Aorta (tissue), 5 donors: ENCODE measurements around the gene SHROOM1. TPM values are rescaled to one million over a fixed set of nuclear protein-coding genes. Genes with fewer than 3 reads are reported as not detected.

Experiments
- ATAC-seq: fragments of 200-7000 bp; cut with Tn5 transposase; one replicate; pipeline ENCODE4 v1.9.1; 2022; ENCODE audit warnings: moderate library complexity; ENCODE audit not compliant: low FRiP score
- DNase-seq, 2 donors: peaks; one replicate each; pipeline ENCODE4 v3.0.0-alpha.2; 2020
- H3K27ac ChIP-seq, 2 donors: one replicate each; pipeline ENCODE4 v1.5.1; 2013; ENCODE audit warnings: low read length in 2 of 2, mild to moderate bottlenecking in 2 of 2, moderate library complexity in 2 of 2, control low read depth in 1 of 2, inconsistent platforms in 1 of 2, low read depth in 1 of 2
- H3K27me3 ChIP-seq, 2 donors: one replicate each; pipeline ENCODE4 v1.6.1; 2013; ENCODE audit warnings: control low read depth in 1 of 2, low read length in 1 of 2, mild to moderate bottlenecking in 1 of 2, moderate library complexity in 1 of 2; ENCODE audit not compliant: insufficient read depth in 2 of 2, control insufficient read depth in 1 of 2
- H3K36me3 ChIP-seq, 2 donors: one replicate each; pipeline ENCODE4 v1.6.1; 2013; ENCODE audit warnings: control low read depth in 1 of 2, low read length in 1 of 2, mild to moderate bottlenecking in 1 of 2; ENCODE audit not compliant: insufficient read depth in 2 of 2, control insufficient read depth in 1 of 2
- H3K4me1 ChIP-seq, 2 donors: one replicate each; pipeline ENCODE4 v1.6.1; 2013; ENCODE audit warnings: low read length in 2 of 2, control low read depth in 1 of 2, mild to moderate bottlenecking in 1 of 2, moderate library complexity in 1 of 2; ENCODE audit not compliant: insufficient read depth in 2 of 2, control insufficient read depth in 1 of 2
- H3K4me3 ChIP-seq, 2 donors: one replicate each; pipeline ENCODE4 v1.5.1; 2013; ENCODE audit warnings: low read length in 2 of 2, control low read depth in 1 of 2, mild to moderate bottlenecking in 1 of 2
- H3K9me3 ChIP-seq: one replicate; pipeline ENCODE4 v1.6.1; 2013; ENCODE audit warnings: mild to moderate bottlenecking, low read length; ENCODE audit not compliant: control insufficient read depth
- WGBS, 2 donors: extraction: QIAGEN DNeasy Blood & Tissue Kit; methylation state at CpG; one replicate each; pipeline ENCODE4 v1.1.7; 2013; 5-methylcytosine and 5-hydroxymethylcytosine counted together
- intact Hi-C, 2 donors: fragments of 100-400 bp; cut with DNase I; formaldehyde crosslinking; loops; one replicate each; pipeline versions ENCODE4 v1.14.2 to v1.15.0; 2022
- polyA plus RNA-seq, 2 donors: library from polyadenylated mRNA; stranded (reverse); fragments of 200-250 nt; gene quantifications; one replicate each; pipeline ENCODE4 v1.2.3, GENCODE V29; 2013
- total RNA-seq, 2 donors: library from RNA; stranded (reverse); fragmentation: NEBNext Ultra II Directional; extraction: Animal tissue kit (Norgen Biotek cat#: 25700); gene quantifications; one replicate each; pipeline ENCODE4 v1.2.1, GENCODE V29; 2021
- donor health status: healthy with polysubstance abuse.
- donor health status: Bipolar disorder and iron deficiency.
- donor health status: DM: no; HTN: no; CAD: no.
- donor health status: DM: no; HTN: no; CAD: no.
- donor health status: DM: yes; HTN: yes; CAD: no.

The SHROOM1 gene
- total and polyA plus RNA-seq, 4 donors: 1.4 to 15.0 (median 8.9) TPM

- intact Hi-C loops: no loop called here
- ATAC-seq: no peak
These were observed 31.1 kb downstream of the SHROOM1 start for GRCh38 chr5:132799392-132799791.

GRCh38 chr5:132797651-132798050, 32.8 kb downstream of the SHROOM1 start:
- intact Hi-C loops: no loop called here
- Histone ChIP-seq H3K4me3 (no peak overlapping the region), H3K4me1 (no peaks in the 10 kb centered on the region), H3K27ac (no peak overlapping the region), H3K9me3 (no peaks in the 10 kb centered on the region), H3K27me3 (peaks cover 0 to 1% of the 10 kb centered on the region in 2 donors), H3K36me3 (no peaks in the 10 kb centered on the region)
- DNase-seq: no peak
- no peak for ATAC-seq
- WGBS, 2 donors: 73 to 78% methylated on average over 2 of the region's 2 CpGs

More at GRCh38 chr5:132799392-132799791, 31.1 kb downstream of the SHROOM1 start:
- Histone ChIP-seq H3K27ac (no peak overlapping the region), H3K27me3 (peaks cover 0 to 1% of the 10 kb centered on the region in 2 donors), H3K4me1 (no peaks in the 10 kb centered on the region), H3K9me3 (no peaks in the 10 kb centered on the region), H3K36me3 (no peaks in the 10 kb centered on the region), H3K4me3 (no peak overlapping the region)
- 91% methylated on average over 2 of the region's 2 CpGs for WGBS, 2 donors
- no peak for DNase-seq

GRCh38 chr5:132791026-132791425, 39.4 kb downstream of the SHROOM1 start:
- DNase-seq (no peak), ATAC-seq (no peak)
- Histone ChIP-seq H3K36me3 (no peaks in the 10 kb centered on the region), H3K27ac (no peak overlapping the region), H3K27me3 (no peaks in the 10 kb centered on the region), H3K4me1 (peaks cover 0 to 1% of the 10 kb centered on the region in 2 donors), H3K4me3 (no peak overlapping the region), H3K9me3 (no peaks in the 10 kb centered on the region)
- 96 to 99% methylated on average over 2 to 3 of the region's 3 CpGs for WGBS, 2 donors
- intact Hi-C loops: no loop called here

- no peak overlapping the region for H3K4me3 ChIP-seq
- ATAC-seq: no peak
- no peaks in the 10 kb centered on the region for H3K27me3 ChIP-seq
- no peak overlapping the region for H3K27ac ChIP-seq
- WGBS, 2 donors: 40 to 47% methylated on average over 2 of the region's 2 CpGs
- no peak for DNase-seq
- peaks cover 0 to 1% of the 10 kb centered on the region in 2 donors for H3K4me1 ChIP-seq
- no peaks in the 10 kb centered on the region for H3K9me3 ChIP-seq
- intact Hi-C loops: no loop called here
- H3K36me3 ChIP-seq: no peaks in the 10 kb centered on the region
These were observed 40.1 kb downstream of the SHROOM1 start for GRCh38 chr5:132790201-132790865.

DNA sequence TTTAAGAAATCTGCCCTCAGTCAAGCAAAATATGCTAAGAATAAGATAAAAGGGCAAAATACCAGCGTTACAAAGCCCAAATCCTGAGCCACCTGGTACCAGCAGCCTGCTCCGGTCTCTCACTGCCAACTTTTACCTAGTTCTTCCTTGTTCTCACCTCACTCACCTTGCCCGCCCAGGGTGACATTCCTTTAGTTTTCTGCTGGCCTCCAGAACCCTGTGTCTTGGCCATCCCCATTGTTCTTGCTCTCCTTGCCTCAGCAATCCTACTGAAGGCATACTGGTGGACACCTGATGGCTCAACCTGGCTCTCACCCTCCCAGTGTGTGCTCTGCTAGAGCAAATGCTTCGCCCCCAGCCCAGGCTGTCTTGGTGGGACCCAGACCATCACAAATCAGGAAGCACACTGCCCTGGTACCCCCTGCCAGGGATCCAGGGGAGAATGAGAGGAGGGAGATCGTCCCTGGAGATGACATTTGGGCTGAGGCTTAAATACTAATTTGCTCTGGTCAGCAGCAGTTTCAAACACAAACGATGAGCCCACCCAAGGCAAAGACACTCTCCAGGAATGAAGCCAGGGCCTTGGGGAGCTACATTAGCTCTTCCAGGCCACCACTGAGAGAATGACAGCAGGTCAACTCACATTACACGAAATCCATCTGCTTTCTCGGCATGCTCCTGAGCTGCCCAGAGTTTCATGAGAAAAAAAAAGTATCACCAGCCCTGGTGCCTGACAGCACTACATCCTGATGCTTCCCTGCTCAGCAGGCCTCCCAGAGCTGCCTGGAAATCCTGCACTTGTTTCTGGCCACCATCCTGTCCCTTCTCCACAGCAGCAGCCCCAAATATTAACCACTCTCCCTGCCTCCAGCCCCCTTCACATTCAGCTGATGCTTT, 41.2 kb downstream of the SHROOM1 start:
- Histone ChIP-seq H3K4me1 (peaks cover 0 to 5% of the 10 kb centered on the region in 2 donors), H3K9me3 (no peaks in the 10 kb centered on the region), H3K4me3 (no peak overlapping the region), H3K27me3 (no peaks in the 10 kb centered on the region), H3K27ac (no peak overlapping the region), H3K36me3 (no peaks in the 10 kb centered on the region)
- ATAC-seq (no peak), DNase-seq (no peak)
- intact Hi-C loops: no loop called here
- 94 to 95% methylated on average over 8 of the region's 8 CpGs for WGBS, 2 donors

DNA sequence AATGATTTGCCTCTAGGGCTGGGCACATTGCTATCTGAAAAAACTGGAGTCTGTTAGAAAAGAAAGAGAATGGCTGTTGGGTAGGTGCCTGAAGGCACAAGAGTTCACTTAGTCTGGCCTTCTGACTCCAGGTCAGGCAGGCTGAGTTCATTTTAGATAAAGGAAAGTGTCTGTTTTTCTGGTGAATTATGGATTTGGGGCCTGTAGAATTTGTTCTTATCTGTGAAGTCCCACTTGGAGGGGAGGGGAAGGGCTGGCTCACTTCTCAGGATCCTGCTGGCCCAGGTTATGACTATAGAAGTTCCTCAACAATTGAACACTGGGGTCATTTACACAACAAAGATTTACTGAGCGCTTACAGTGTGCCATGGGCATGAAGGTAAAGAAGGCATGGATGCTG, 41.9 kb downstream of the SHROOM1 start:
- no peak overlapping the region for H3K27ac ChIP-seq
- H3K9me3 ChIP-seq: no peaks in the 10 kb centered on the region
- no peaks in the 10 kb centered on the region for H3K27me3 ChIP-seq
- DNase-seq (no peak), ATAC-seq (no peak)
- WGBS, 2 donors: 94 to 100% methylated on average over 1 of the region's 1 CpG
- peaks cover 0 to 5% of the 10 kb centered on the region in 2 donors for H3K4me1 ChIP-seq
- no peak overlapping the region for H3K4me3 ChIP-seq
- no peaks in the 10 kb centered on the region for H3K36me3 ChIP-seq
- intact Hi-C loops: no loop called here

DNA sequence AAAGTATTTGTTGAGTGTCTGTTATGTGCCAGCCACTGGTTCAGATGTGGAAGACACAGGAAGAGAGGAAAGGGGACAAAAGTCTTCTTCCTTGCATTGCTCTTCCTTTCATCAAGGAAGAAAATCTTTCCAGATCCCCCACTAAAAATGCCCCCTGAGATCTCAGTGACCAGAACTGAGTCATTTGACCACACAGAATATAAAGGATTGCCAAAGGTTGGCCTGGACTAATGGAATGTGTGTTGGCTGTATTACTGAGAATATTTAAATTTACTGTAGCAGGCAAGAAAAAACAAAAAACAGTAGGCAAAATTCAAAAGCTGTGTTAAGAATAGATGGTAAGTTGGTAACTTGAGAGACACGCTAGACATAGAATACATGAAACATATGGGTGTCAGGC, 43.4 kb downstream of the SHROOM1 start:
- no peaks in the 10 kb centered on the region for H3K27me3 ChIP-seq
- intact Hi-C loops: no loop called here
- ATAC-seq (no peak), DNase-seq (no peak)
- 14 to 34% methylated on average over 1 of the region's 1 CpG for WGBS, 2 donors
- no peaks in the 10 kb centered on the region for H3K36me3 ChIP-seq
- peaks cover 0 to 7% of the 10 kb centered on the region in 2 donors for H3K4me1 ChIP-seq
- no peaks in the 10 kb centered on the region for H3K9me3 ChIP-seq
- H3K27ac ChIP-seq: no peak overlapping the region
- H3K4me3 ChIP-seq: no peak overlapping the region

DNA sequence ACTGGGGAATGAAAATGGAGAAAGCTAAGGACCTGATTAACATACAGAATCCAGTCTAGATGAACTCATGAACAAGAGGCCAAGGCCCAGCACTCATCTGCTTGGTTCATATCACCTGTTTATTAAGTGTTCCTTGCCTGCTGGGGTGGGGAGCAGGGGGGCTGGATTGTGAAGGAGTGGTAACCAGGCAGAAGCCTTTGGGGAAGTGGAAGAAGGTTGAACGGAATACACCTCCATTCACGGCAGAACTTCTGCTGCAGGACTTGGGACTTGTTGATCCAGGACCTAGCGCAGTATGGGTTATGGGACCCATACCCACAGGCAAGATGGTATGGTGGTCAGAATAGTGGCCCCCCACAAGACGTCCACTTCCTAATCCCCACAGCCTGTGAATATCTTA, 44.6 kb downstream of the SHROOM1 start:
- Histone ChIP-seq H3K4me3 (no peak overlapping the region), H3K27ac (no peak overlapping the region), H3K36me3 (no peaks in the 10 kb centered on the region), H3K9me3 (no peaks in the 10 kb centered on the region), H3K27me3 (no peaks in the 10 kb centered on the region), H3K4me1 (peaks cover 0 to 9% of the 10 kb centered on the region in 2 donors)
- 89 to 92% methylated on average over 4 of the region's 4 CpGs for WGBS, 2 donors
- DNase-seq (no peak), ATAC-seq (no peak)
- intact Hi-C loops: no loop called here
